Gastrocnemius medialis (tissue), 4 donors: Measurements from ENCODE around the gene NKAPL. TPM values are rescaled to one million over a fixed set of nuclear protein-coding genes. Genes with fewer than 3 reads are reported as not detected.

Experiments used
- ATAC-seq, 2 donors: fragments of 150-250 bp; one replicate each; pipeline ENCODE4 v1.9.1; 2016
- DNase-seq, 2 donors: peaks; one replicate each; pipeline ENCODE4 v3.0.0-alpha.2; 2019
- H3K27ac ChIP-seq, 4 donors: fragments of 200-600 bp; sonication (generic); 1 replicate in 1 of 4; 2 replicates in 3 of 4; pipeline ENCODE4 v1.5.1; 2016 to 2018; ENCODE audit warnings: mild to moderate bottlenecking in 2 of 4, moderate library complexity in 1 of 4
- H3K27me3 ChIP-seq, 3 donors: fragments of 200-600 bp; sonication (generic) in 2 of 3; 1 replicate in 1 of 3; 2 replicates in 2 of 3; pipeline versions ENCODE4 v1.5.1 to v1.6.0; 2016 to 2019; ENCODE audit warnings: mild to moderate bottlenecking in 1 of 3, moderate library complexity in 1 of 3
- H3K36me3 ChIP-seq, 2 donors: fragments of 200-600 bp; sonication (generic) in 1 of 2; one replicate each; pipeline ENCODE4 v1.5.1; 2017 to 2018
- H3K4me1 ChIP-seq, 2 donors: fragments of 200-600 bp; sonication (generic) in 1 of 2; one replicate each; pipeline ENCODE4 v1.5.1; 2016 to 2017; ENCODE audit warnings: mild to moderate bottlenecking in 2 of 2
- H3K4me3 ChIP-seq, 4 donors: fragments of 200-600 bp; sonication (generic) in 3 of 4; 1 replicate in 1 of 4; 2 replicates in 3 of 4; pipeline ENCODE4 v1.5.1; 2016 to 2019; ENCODE audit warnings: mild to moderate bottlenecking in 2 of 4
- H3K9me3 ChIP-seq, 3 donors: fragments of 200-600 bp; sonication (generic) in 2 of 3; 1 replicate in 1 of 3; 2 replicates in 2 of 3; pipeline ENCODE4 v1.5.1; 2016 to 2019
- CTCF ChIP-seq, 5 experiments: fragments of 450-650 bp in 3 of 5; fragments of 200-600 bp in 2 of 5; sonication (generic) in 2 of 5; IDR thresholded peaks in 4 of 5; conservative IDR thresholded peaks in 1 of 5; 1 replicate in 4 of 5; 2 replicates in 1 of 5; pipeline ENCODE4 v1.5.1; 2016 to 2019; ENCODE audit warnings: antibody characterized with exemption in 5 of 5, mild to moderate bottlenecking in 3 of 5, moderate library complexity in 3 of 5
- POLR2A ChIP-seq, 2 donors: fragments of 450-650 bp; IDR thresholded peaks; one replicate each; pipeline ENCODE4 v1.6.1; 2017; ENCODE audit warnings: antibody characterized with exemption in 2 of 2, mild to moderate bottlenecking in 2 of 2, moderate library complexity in 2 of 2
- in situ Hi-C, 4 donors: fragments of 200-750 bp; cut with MboI; loops; one replicate each; pipeline versions ENCODE4 v1.15.0 to v1.8.0; 2017; ENCODE audit warnings: low sequenced_read_pairs in 4 of 4
- intact Hi-C: fragments of 100-400 bp; cut with DNase I; formaldehyde crosslinking; loops from one replicate; pipeline ENCODE4 v1.15.1; 2023; ENCODE audit warnings: low total_unique reads
- total RNA-seq, 4 donors: library from RNA; depleted of rRNA; stranded (reverse); fragments of >200 nt; gene quantifications; one replicate each; pipeline versions ENCODE4 v1.1.0 to v1.2.3, GENCODE V29; 2016

NKAPL gene
- total RNA-seq, 4 donors from 2014 or later, result 1.5 to 10.1 (median 5.6) TPM

- intact Hi-C loops, result no loop called here
- Histone ChIP-seq H3K4me1 (no peaks in the 10 kb centered on the region), H3K4me3 (no peak overlapping the region), H3K9me3 (no peaks in the 10 kb centered on the region), H3K27me3 (no peaks in the 10 kb centered on the region), H3K27ac (no peak overlapping the region), H3K36me3 (peaks cover 2 to 14% of the 10 kb centered on the region in 2 donors)
- no peak for TF ChIP-seq POLR2A (IDR thresholded peaks at IDR 0.05)
- TF ChIP-seq CTCF (IDR thresholded peaks at IDR 0.05 in 4 of 5, conservative IDR thresholded peaks at IDR 0.05 in 1 of 5), result no peak
- ATAC-seq (no peak), DNase-seq (no peak)
- in situ Hi-C loops, result no loop called here
Measured at GRCh38 chr6:28239636-28240035, 19.5 kb upstream of the NKAPL start.

DNA sequence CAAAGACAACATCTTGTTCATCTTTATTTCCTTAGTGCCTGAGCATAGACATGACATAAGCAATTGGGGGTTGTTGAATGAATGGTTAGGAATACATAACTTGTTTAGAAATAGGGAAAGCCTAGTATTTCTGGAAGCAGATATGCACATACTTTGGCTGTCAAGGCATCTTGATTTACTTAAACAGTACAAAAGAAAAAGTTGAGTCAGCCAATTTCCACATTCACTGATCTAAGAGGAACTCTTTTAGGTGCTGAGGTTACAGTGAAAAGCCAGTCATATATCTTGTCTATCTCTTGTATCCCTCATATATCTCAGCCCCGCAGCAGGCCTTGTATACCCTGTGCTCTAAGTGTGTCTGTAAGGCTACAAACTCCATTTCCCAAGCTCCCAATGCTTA is 18.6 kb upstream of the NKAPL start:
- TF ChIP-seq CTCF (IDR thresholded peaks at IDR 0.05 in 4 of 5, conservative IDR thresholded peaks at IDR 0.05 in 1 of 5) (no peak), POLR2A (IDR thresholded peaks at IDR 0.05) (no peak)
- no peaks in the 10 kb centered on the region for H3K27me3 ChIP-seq
- no peak overlapping the region for H3K27ac ChIP-seq
- no peaks in the 10 kb centered on the region for H3K9me3 ChIP-seq
- H3K4me3 ChIP-seq, result no peak overlapping the region
- in situ Hi-C loops (no loop called here), intact Hi-C loops (no loop called here)
- ATAC-seq (no peak), DNase-seq (no peak)
- peaks cover 2 to 18% of the 10 kb centered on the region in 2 donors for H3K36me3 ChIP-seq
- H3K4me1 ChIP-seq, result no peaks in the 10 kb centered on the region

DNA sequence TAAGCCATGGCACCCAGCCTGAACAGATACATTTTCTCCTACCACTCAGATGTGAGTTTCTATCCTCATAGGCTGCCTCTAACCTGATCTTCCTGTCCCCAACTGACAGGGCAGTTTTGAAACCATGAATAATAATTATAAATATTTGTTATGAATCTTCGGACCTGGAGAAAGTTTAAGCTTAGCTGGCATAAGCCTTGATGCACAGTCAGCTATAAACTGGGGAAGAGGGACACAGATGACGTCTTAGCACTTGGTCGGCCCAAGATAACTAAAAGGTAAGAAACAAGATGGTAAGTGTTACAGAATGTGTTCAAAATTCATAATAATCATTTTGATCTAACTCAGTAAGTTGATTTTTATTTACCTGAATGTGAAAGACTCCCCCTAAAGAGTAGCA is 15.2 kb upstream of the NKAPL start:
- no peak for ATAC-seq
- intact Hi-C loops (no loop called here), in situ Hi-C loops (no loop called here)
- Histone ChIP-seq H3K4me3 (no peak overlapping the region), H3K36me3 (peaks cover 2 to 42% of the 10 kb centered on the region in 2 donors), H3K9me3 (no peaks in the 10 kb centered on the region), H3K27me3 (no peaks in the 10 kb centered on the region), H3K27ac (no peak overlapping the region), H3K4me1 (no peaks in the 10 kb centered on the region)
- no peak for DNase-seq
- TF ChIP-seq CTCF (IDR thresholded peaks at IDR 0.05 in 4 of 5, conservative IDR thresholded peaks at IDR 0.05 in 1 of 5) (no peak), POLR2A (IDR thresholded peaks at IDR 0.05) (no peak)

DNA sequence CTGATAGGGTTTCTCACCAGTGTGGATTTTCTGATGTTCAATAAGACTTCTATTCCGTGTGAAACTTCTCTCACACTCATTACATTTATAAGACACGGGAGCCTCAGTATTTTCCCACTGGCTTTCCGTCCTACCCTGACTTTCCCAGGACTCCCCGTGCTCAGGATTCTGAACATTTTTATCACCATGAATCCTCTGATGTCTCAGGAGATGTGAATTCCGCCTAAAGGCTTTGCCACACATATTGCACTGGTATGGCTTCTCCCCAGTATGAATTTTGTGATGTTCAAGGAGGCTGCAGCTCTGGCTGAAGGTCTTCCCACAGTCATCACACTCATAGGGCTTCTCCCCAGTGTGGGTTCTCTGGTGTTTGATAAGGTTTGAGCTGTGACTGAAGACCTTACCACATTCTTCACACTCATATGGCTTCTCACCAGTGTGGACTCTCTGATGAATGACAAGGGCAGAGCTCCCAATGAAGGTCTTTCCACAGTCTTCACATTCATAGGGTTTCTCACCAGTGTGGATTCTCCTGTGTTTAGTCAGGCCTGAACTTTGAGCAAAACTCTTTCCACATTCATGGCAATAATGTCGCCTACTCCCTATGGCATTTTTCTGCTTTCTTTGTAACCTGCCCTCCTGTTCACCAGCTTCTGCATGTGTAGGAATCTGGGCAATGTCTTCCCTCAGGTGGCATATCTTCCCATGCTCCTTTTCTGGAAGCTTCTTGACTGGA is 13.7 kb upstream of the NKAPL start:
- H3K36me3 ChIP-seq, result peaks cover 2 to 42% of the 10 kb centered on the region in 2 donors

More for the DNA sequence above, 13.7 kb upstream of the NKAPL start:
- ATAC-seq (no peak), DNase-seq (no peak)
- Histone ChIP-seq H3K27ac (no peak overlapping the region), H3K4me1 (no peaks in the 10 kb centered on the region), H3K27me3 (no peaks in the 10 kb centered on the region), H3K9me3 (no peaks in the 10 kb centered on the region), H3K4me3 (no peak overlapping the region)
- in situ Hi-C loops (no loop called here), intact Hi-C loops (no loop called here)
- TF ChIP-seq POLR2A (IDR thresholded peaks at IDR 0.05) (no peak), CTCF (IDR thresholded peaks at IDR 0.05 in 4 of 5, conservative IDR thresholded peaks at IDR 0.05 in 1 of 5) (no peak)
